K562 (cell line): ENCODE measurements around the gene ZNF598. TPM values are rescaled to one million over a fixed set of nuclear protein-coding genes. Genes with fewer than 3 reads are reported as not detected.

Experiments
- BMI1 ChIP-seq: fragments of 150-350 bp; IDR thresholded peaks from 2 replicates; pipeline ENCODE4 v1.6.1; 2014; ENCODE audit warnings: low read length
- CBFA2T2 ChIP-seq: fragments of 450-650 bp; conservative IDR thresholded peaks from 2 replicates; pipeline ENCODE4 v1.6.1; 2017; ENCODE audit warnings: mild to moderate bottlenecking
- CTBP1 ChIP-seq: fragments of 450-650 bp; IDR thresholded peaks from 2 replicates; pipeline ENCODE4 v1.6.1; 2016; ENCODE audit warnings: borderline replicate concordance
- KDM5B ChIP-seq: fragments of 200-600 bp; sonication (generic); IDR thresholded peaks from 2 replicates; pipeline ENCODE4 v1.6.1; 2012; ENCODE audit warnings: low read depth, mild to moderate bottlenecking, moderate library complexity, low read length, control low read depth, inconsistent platforms; ENCODE audit not compliant: insufficient replicate concordance
- SRSF9 ChIP-seq: fragments of 200-400 bp; formaldehyde crosslinking; IDR thresholded peaks from 2 replicates; pipeline ENCODE4 v1.6.1; 2017; ENCODE audit warnings: low read depth, low read length, borderline replicate concordance
- ZFX ChIP-seq: sonication (generic); formaldehyde crosslinking; IDR thresholded peaks from 2 replicates; pipeline ENCODE4 v1.8.0; 2022; ENCODE audit warnings: mild to moderate bottlenecking, missing genetic modification reagents, moderate library complexity
- ZNF175 ChIP-seq: fragments of 200-800 bp; sonication (Bioruptor generic); IDR thresholded peaks from 2 replicates; pipeline ENCODE4 v1.6.1; 2016; ENCODE audit warnings: low read depth, mild to moderate bottlenecking, missing genetic modification characterization, missing compliant biosample characterization
- polyA plus RNA-seq, 8 experiments: library from polyadenylated mRNA; depleted of rRNA in 4 of 8; stranded (reverse) in 5 of 8; unstranded in 3 of 8; fragments of >200 nt; fragmentation: Nextera tagmentation in 2 of 8; fragmentation: Illumina TruSeq in 1 of 8; extraction: Ambion mirVana in 2 of 8; extraction: Trizol in 1 of 8; gene quantifications; 2 replicates each; pipeline versions ENCODE4 v1.2.1 to v1.2.3, GENCODE V29; 2011 to 2014; ENCODE audit warnings: inconsistent platforms in 1 of 8, missing spikeins in 1 of 8
- total RNA-seq, 7 experiments: library from RNA; depleted of rRNA in 6 of 7; stranded (reverse); fragments of >200 nt in 6 of 7; fragmentation: Illumina TruSeq in 2 of 7; extraction: Trizol in 2 of 7; gene quantifications; 2 replicates each; pipeline versions ENCODE4 v1.2.1 to v1.2.3, GENCODE V29; 2011 to 2021; ENCODE audit warnings: low replicate concordance in 1 of 7
- TF ChIP-seq, protein P1 (sequence below): fragments of 200-800 bp; sonication (Bioruptor generic); IDR thresholded peaks from 2 replicates; pipeline ENCODE4 v1.6.1; 2016; ENCODE audit warnings: missing genetic modification characterization, missing compliant biosample characterization
- TF ChIP-seq, protein P2 (sequence below): fragments of 450-650 bp; IDR thresholded peaks from 2 replicates; pipeline ENCODE4 v1.6.1; 2018; ENCODE audit not compliant: partially characterized antibody

The ZNF598 gene
- total and polyA plus RNA-seq, 9 of the 15 experiments (the other 6 are each of a cell fraction or from before 2014, with no cell fraction given) = 0.11 to 115 (median 29.6) TPM

DNA sequence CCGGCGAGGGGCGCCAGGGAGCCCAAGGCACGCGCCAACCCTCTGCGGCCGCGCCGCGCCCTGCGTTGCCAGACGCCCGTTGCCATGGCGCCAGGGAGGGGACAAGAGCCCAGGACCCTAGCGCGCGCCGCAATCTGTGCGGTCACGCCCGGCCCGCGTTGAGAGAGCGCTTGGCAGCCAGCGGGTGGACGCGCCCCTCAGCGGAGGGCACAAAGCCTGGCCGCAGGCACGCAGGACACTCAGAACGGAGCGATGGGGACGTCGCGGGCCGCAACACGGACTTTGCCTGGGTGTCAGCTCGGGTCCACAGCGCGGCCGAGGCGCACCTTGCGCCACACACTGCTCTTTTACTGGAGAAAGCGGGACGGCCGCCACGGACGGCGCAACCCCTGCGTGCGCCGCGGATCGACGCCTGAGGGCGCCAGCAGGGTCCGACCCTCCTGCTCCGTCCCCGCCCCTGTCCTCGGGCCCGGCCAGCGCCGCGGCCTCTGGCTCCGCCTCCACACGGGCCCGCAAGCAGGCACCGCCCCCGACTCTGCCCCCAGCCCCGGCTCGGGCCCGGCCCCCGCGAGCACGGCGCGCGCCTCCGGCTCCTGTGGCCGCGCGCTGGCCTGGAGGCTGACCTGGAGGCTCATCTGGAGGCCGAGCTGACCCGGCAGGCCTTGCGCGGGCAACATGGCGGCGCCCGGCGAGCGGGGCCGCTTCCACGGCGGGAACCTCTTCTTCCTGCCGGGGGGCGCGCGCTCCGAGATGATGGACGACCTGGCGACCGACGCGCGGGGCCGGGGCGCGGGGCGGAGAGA, 25.9 kb downstream of the ZNF598 start, which contains the start of gene GFER (continued):
- TF ChIP-seq ZNF175 (CRISPR knock-in tag) = peak; percentile 62; the same call in 1 of the 2 replicates
- TF ChIP-seq BMI1 = peak; percentile 54; the same call in 1 of the 2 replicates
- TF ChIP-seq, protein P1, sequence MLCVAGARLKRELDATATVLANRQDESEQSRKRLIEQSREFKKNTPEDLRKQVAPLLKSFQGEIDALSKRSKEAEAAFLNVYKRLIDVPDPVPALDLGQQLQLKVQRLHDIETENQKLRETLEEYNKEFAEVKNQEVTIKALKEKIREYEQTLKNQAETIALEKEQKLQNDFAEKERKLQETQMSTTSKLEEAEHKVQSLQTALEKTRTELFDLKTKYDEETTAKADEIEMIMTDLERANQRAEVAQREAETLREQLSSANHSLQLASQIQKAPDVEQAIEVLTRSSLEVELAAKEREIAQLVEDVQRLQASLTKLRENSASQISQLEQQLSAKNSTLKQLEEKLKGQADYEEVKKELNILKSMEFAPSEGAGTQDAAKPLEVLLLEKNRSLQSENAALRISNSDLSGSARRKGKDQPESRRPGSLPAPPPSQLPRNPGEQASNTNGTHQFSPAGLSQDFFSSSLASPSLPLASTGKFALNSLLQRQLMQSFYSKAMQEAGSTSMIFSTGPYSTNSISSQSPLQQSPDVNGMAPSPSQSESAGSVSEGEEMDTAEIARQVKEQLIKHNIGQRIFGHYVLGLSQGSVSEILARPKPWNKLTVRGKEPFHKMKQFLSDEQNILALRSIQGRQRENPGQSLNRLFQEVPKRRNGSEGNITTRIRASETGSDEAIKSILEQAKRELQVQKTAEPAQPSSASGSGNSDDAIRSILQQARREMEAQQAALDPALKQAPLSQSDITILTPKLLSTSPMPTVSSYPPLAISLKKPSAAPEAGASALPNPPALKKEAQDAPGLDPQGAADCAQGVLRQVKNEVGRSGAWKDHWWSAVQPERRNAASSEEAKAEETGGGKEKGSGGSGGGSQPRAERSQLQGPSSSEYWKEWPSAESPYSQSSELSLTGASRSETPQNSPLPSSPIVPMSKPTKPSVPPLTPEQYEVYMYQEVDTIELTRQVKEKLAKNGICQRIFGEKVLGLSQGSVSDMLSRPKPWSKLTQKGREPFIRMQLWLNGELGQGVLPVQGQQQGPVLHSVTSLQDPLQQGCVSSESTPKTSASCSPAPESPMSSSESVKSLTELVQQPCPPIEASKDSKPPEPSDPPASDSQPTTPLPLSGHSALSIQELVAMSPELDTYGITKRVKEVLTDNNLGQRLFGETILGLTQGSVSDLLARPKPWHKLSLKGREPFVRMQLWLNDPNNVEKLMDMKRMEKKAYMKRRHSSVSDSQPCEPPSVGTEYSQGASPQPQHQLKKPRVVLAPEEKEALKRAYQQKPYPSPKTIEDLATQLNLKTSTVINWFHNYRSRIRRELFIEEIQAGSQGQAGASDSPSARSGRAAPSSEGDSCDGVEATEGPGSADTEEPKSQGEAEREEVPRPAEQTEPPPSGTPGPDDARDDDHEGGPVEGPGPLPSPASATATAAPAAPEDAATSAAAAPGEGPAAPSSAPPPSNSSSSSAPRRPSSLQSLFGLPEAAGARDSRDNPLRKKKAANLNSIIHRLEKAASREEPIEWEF = no peak
- no peak for TF ChIP-seq SRSF9
- peak; percentile 94 for TF ChIP-seq KDM5B
- TF ChIP-seq, protein P2, sequence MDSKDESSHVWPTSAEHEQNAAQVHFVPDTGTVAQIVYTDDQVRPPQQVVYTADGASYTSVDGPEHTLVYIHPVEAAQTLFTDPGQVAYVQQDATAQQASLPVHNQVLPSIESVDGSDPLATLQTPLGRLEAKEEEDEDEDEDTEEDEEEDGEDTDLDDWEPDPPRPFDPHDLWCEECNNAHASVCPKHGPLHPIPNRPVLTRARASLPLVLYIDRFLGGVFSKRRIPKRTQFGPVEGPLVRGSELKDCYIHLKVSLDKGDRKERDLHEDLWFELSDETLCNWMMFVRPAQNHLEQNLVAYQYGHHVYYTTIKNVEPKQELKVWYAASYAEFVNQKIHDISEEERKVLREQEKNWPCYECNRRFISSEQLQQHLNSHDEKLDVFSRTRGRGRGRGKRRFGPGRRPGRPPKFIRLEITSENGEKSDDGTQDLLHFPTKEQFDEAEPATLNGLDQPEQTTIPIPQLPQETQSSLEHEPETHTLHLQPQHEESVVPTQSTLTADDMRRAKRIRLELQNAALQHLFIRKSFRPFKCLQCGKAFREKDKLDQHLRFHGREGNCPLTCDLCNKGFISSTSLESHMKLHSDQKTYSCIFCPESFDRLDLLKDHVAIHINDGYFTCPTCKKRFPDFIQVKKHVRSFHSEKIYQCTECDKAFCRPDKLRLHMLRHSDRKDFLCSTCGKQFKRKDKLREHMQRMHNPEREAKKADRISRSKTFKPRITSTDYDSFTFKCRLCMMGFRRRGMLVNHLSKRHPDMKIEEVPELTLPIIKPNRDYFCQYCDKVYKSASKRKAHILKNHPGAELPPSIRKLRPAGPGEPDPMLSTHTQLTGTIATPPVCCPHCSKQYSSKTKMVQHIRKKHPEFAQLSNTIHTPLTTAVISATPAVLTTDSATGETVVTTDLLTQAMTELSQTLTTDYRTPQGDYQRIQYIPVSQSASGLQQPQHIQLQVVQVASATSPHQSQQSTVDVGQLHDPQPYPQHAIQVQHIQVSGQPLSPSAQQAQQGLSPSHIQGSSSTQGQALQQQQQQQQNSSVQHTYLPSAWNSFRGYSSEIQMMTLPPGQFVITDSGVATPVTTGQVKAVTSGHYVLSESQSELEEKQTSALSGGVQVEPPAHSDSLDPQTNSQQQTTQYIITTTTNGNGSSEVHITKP = no peak
- TF ChIP-seq CTBP1 = peak; percentile 99
- TF ChIP-seq ZFX (CRISPR knock-in tag) = peak; percentile 84
- TF ChIP-seq CBFA2T2 = no peak
